Inferior parietal cortex (tissue), 1 donor: ENCODE data around the gene NUDT13.
"Not testable (repeated sequence)": the region's sequence is repeated elsewhere in the genome, so short reads cannot be mapped to it uniquely, and the experiment has no call there.

ENCODE experiments used
- DNase-seq: peaks from one replicate; pipeline ENCODE4 v3.0.0-alpha.2; 2016; ENCODE audit errors: extremely low spot score

NUDT13 gene

GRCh38 chr10:73099141-73099540 lies 11.1 kb upstream of the NUDT13 start:
- DNase-seq, result no peak

- no peak for DNase-seq
Measured at GRCh38 chr10:73106301-73106700, 4.0 kb upstream of the NUDT13 start.

- not testable (repeated sequence) for DNase-seq
Measured at GRCh38 chr10:73109248-73109652, 1.0 kb upstream of the NUDT13 start.

- not testable (repeated sequence) for DNase-seq
Measured at GRCh38 chr10:73112032-73112431, 1.8 kb downstream of the NUDT13 start.

- DNase-seq, result no peak
Measured at GRCh38 chr10:73113551-73113950, 3.3 kb downstream of the NUDT13 start.

GRCh38 chr10:73116017-73116416 lies 5.8 kb downstream of the NUDT13 start:
- no peak for DNase-seq

GRCh38 chr10:73117976-73118743 lies 7.9 kb downstream of the NUDT13 start:
- DNase-seq, result no peak

- no peak for DNase-seq
Measured at GRCh38 chr10:73119457-73119856, 9.2 kb downstream of the NUDT13 start.

GRCh38 chr10:73119952-73120351 lies 9.7 kb downstream of the NUDT13 start:
- DNase-seq, result no peak

- no peak for DNase-seq
Measured at GRCh38 chr10:73126343-73126742, 16.1 kb downstream of the NUDT13 start.

- DNase-seq, result no peak
Measured at GRCh38 chr10:73131301-73131700, 21.0 kb downstream of the NUDT13 start.

GRCh38 chr10:73131913-73132686 lies 21.8 kb downstream of the NUDT13 start:
- DNase-seq, result no peak

- DNase-seq, result no peak
Measured at GRCh38 chr10:73134727-73135126, 24.5 kb downstream of the NUDT13 start.

GRCh38 chr10:73136627-73137026 lies 26.4 kb downstream of the NUDT13 start:
- no peak for DNase-seq

GRCh38 chr10:73139251-73139650 lies 29.0 kb downstream of the NUDT13 start:
- DNase-seq, result no peak

GRCh38 chr10:73141603-73142002 lies 31.3 kb downstream of the NUDT13 start:
- DNase-seq, result no peak

GRCh38 chr10:73150633-73151413 lies 40.6 kb downstream of the NUDT13 start:
- not testable (repeated sequence) for DNase-seq

GRCh38 chr10:73152009-73152408 lies 41.8 kb downstream of the NUDT13 start:
- DNase-seq, result no peak

GRCh38 chr10:73156054-73156453 lies 45.8 kb downstream of the NUDT13 start:
- no peak for DNase-seq

- peak; percentile 80 for DNase-seq
Measured at GRCh38 chr10:73159038-73159648, 48.9 kb downstream of the NUDT13 start.

- no peak for DNase-seq
Measured at GRCh38 chr10:73161079-73161478, 50.8 kb downstream of the NUDT13 start.

GRCh38 chr10:73161662-73162061 lies 51.4 kb downstream of the NUDT13 start:
- no peak for DNase-seq
